HG03066 (cell line): ENCODE measurements around the gene ADD2.
"Not testable (repeated sequence)": the region's sequence is repeated elsewhere in the genome, so short reads cannot be mapped to it uniquely, and the experiment has no call there.

Source experiments
- ATAC-seq: cut with Tn5 transposase; IDR thresholded peaks from one replicate; pipeline ENCODE4 v1.9.1; 2021; ENCODE audit warnings: low read depth; ENCODE audit not compliant: unreplicated experiment

The ADD2 gene, protein sequence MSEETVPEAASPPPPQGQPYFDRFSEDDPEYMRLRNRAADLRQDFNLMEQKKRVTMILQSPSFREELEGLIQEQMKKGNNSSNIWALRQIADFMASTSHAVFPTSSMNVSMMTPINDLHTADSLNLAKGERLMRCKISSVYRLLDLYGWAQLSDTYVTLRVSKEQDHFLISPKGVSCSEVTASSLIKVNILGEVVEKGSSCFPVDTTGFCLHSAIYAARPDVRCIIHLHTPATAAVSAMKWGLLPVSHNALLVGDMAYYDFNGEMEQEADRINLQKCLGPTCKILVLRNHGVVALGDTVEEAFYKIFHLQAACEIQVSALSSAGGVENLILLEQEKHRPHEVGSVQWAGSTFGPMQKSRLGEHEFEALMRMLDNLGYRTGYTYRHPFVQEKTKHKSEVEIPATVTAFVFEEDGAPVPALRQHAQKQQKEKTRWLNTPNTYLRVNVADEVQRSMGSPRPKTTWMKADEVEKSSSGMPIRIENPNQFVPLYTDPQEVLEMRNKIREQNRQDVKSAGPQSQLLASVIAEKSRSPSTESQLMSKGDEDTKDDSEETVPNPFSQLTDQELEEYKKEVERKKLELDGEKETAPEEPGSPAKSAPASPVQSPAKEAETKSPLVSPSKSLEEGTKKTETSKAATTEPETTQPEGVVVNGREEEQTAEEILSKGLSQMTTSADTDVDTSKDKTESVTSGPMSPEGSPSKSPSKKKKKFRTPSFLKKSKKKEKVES

DNA sequence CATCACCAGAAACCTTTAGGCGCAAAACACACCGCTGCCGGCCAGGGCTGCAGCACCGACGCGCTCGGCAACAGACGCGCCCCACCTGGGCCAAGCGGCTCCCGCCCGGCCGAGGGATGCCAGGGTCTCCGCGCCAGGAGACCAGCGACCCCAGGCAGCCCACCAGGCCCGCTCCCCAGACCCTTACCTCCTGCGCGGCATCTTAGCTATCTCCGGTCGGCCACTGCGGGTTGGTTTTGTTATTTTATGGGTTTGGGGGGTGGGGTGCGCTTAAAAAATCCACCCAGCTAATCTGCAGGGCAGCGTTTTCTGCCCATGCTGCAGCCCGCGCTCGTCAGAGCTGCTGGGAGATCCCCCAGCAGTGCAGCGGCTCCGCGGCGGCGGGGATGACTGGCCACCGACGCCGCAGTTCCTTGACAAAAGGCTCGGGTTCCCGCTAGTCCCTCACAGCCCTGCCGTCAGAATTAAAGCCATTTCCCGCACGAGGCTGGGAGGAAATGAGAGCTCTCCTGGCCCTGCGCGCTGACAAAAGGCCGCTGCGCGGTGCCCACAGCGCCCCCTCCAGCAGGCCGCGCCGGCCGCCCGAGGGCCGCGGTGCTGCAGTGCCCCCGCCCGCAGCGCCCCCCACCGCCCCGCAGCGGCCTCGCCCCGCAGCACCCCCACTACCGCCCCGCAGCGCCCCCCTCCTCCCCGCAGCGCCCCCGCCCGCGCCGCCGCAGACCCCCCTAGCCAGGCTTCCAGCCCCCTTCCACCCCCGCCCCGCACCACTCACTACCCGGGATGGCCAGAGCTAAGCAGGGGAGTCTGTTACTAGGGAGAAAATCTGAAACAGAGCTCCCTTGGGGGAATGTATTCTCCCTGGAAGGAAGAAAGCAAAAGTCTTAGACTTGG lies at the start of gene ADD2:
Gene ADD2, minus strand, starts transcription at position 502 of the 891 bp plus-strand sequence. CDS start 61,792 bp downstream, outside the sequence.
- ATAC-seq = no peak

DNA sequence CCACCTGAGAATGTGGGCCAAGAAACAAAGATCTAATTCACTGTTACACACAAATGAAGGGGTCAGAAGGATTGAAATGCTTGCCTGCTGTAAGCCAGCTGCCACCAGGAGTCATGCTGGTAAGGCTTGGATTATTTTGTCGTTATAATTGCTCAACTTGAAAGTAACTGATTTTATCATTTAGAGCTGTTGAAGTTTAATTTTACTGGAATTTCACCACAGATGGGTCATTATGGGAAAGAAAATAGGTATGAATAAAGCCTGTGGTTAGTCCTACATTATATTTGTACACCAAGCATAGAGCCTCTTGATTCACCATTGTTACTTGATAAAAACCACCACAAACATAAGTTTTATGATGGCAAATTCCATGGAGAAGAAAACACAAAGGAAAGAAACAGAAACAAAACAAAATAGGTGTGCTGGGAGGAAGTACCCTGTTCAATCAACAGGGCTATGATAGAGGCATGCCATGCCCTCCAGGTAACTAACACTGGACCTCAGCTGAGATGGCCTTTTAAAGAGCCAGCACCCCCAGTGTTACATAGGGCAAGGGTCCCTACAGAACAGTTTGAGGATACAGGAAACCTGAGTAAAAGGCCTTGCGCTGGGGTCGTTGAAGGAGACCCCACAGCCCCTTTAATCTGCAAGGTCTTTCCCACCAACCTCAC lies 49.4 kb upstream of the ADD2 start:
- ATAC-seq = no peak

DNA sequence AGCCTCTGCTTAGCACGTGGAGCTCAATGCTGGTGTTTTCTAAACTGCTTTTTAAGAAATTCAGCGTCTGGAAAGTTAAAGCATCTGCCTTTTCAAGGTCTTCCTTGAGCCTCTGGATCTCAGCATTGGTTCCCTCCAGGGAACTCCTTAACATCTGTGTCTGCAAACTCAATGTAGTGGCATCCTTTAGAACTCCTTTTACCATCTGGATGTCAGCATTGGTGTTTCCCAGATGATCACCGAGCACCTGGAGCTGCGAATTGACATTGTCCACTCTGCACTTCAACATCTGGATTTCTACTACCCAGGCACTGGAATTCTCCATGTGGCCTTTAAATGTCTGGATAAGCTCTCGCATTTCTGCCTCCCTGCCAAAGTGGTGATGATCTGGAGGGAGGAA lies 48.7 kb upstream of the ADD2 start:
- no peak for ATAC-seq

DNA sequence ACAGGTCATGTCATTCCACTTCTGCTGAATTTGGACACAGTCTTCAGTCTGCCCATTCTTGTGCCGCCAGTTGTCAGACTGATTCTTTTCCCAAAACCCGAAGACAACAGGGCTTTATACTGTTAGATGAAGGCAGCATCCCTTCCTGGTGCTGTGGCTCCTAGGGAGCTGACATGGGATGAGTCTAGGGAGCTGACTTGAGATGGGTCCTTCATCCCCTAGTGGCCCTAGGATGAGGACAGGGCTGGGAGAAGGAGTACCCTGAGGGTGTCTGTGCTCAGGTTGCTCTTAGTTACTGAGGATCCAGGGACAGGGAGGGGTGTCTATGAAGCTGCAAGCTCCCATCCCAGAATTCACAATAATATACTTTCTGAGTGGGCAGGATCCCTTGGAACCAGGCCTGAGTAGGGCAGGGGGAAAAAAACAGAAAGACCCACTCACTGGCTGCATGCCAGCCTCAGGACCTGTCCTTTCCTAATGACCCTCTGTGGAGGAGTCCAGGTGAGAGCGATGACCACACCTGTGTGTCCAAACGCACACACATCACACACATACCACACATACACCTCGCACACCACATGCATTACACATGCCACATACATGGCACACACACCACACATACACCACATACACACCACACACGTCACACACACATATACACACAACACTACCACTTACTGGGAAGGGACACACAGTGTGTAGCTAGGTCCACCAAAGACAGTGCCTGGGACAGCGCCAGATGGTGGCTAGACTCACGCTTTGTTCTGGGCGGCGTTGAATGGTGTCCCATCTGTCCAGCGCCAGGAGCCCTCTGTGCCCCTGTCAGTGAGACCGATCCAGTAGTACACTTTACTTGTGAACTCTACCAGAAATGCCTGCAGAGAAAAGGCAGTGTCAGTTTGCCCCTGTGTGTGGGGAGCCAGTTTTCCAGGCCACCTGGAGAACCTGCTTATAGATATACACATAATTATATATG lies 41.3 kb upstream of the ADD2 start:
- ATAC-seq = no peak

DNA sequence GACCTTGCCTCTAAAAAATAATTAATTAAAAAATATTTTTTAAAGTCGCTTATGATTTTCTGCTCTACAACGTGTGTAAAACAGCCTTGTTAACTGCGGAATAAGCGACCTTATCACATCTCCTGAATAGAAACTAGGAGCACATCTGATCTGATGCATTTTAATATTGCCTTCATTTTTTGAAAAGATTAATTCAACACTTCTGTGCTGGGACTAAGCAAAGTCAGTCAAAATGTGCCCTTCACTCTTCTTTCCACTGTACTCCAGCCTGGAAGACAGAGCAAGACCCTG lies 39.8 kb upstream of the ADD2 start:
- no peak for ATAC-seq

- ATAC-seq = no peak
Measured at GRCh38 chr2:70807102-70807827, 39.3 kb upstream of the ADD2 start.

DNA sequence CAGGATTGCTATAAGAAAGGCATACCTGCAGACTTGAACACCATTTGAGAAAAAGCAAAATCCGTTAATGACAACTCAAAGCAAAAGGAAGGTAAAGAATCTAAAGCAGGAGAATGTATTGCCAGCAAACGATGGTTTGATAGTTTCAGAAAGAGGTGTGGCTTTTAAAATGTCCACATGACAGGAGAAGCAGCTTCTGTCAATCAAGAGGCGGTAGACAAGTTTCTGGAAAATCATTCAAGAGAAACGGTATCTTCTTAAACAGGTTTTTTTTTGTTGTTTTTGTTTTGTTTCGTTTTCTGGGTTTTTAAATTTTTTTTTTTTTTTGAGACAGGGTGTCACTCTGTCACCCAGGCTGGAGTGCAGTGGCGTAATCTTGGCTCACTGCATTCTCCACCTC lies 38.6 kb upstream of the ADD2 start:
- no peak for ATAC-seq

GRCh38 chr2:70806013-70806412 lies 38.0 kb upstream of the ADD2 start:
- ATAC-seq = no peak

- no peak for ATAC-seq
Measured at GRCh38 chr2:70801607-70802263, 33.7 kb upstream of the ADD2 start.

GRCh38 chr2:70799706-70800105 lies 31.7 kb upstream of the ADD2 start:
- ATAC-seq = no peak

- ATAC-seq = not testable (repeated sequence)
Measured at GRCh38 chr2:70797996-70798395, 30.0 kb upstream of the ADD2 start.

GRCh38 chr2:70797506-70797905 lies 29.5 kb upstream of the ADD2 start:
- no peak for ATAC-seq

- no peak for ATAC-seq
Measured at GRCh38 chr2:70796262-70796661, 28.3 kb upstream of the ADD2 start.

- no peak for ATAC-seq
Measured at GRCh38 chr2:70795164-70795995, 27.4 kb upstream of the ADD2 start.

- ATAC-seq = no peak
Measured at GRCh38 chr2:70793450-70793849, 25.4 kb upstream of the ADD2 start.

DNA sequence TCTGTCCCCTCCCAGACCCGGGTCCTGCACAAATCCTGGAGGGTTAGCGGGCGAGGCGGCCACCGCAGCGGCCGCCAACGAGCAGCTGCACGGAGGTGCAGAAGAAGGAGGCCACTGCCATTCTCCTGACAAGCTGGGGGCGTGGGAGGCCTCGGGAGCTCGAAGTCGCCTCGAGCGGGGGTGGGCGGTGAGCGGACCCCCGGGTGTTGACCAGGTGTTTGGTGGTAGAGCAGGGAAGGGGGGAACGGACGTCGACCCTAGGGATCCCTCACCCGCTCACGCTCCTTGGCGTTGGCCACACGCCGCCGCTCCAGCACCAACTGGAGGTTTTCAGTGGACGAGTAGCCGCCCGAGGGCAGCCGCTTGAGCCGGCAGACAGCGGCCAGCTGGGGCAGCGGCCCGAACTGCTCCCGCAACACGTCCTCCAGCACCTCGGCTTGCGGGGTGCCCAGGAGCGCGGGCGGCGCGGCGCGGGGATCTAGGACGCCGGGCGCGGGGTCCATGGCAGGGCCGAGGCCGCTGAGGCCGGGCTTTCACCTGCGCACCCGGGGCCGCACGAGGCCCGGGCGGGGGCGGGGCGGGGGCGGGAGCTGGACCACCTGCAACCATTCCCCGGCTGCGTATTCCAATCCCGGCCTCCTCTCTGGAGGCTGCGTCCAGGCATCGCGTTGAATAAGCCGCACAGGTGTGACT lies 22.3 kb upstream of the ADD2 start, which contains the start of gene FIGLA:
Gene FIGLA, minus strand, starts transcription at position 508 of the 693 bp plus-strand sequence. Its CDS starts 5 bp downstream, at position 503.
- no peak for ATAC-seq
